ENCODE measurements around the gene TPTE2.
"Not testable (repeated sequence)": the region's sequence is repeated elsewhere in the genome, so short reads cannot be mapped to it uniquely, and the experiment has no call there.

Gene TPTE2

GRCh38 chr13:19439056-19439686, 122.2 kb downstream of the TPTE2 start:
- not testable (repeated sequence) for ATAC-seq

DNA sequence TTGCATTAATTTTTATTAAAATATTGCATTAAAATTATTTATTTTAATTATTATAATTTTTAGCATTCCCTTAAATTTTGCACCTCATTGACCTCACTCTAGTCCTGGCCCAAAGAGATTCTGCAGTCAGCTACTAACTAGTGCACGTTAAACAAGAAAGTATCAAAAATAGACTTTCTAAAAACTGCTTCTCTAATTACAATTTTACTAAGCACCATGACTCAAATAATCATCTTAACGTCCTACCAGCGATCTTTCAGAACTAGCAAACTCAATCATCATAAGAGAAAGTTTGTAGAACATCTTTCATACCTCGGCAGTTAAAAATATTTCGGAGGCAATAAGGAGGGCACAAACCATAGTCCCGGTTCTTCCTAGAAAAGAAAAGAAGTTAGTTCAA, 123.6 kb downstream of the TPTE2 start:
- ATAC-seq, result not testable (repeated sequence)

GRCh38 chr13:19422236-19422635, 139.1 kb downstream of the TPTE2 start:
- ATAC-seq, result not testable (repeated sequence)

GRCh38 chr13:19412494-19412893, 148.8 kb downstream of the TPTE2 start:
- ATAC-seq, result not testable (repeated sequence)

GRCh38 chr13:19382746-19383511, 178.4 kb downstream of the TPTE2 start:
- ATAC-seq, result not testable (repeated sequence)

- ATAC-seq, result no peak
- no peak for TF ChIP-seq ZFP30 (CRISPR knock-in tag; IDR thresholded peaks at IDR 0.05)
- no peak for TF ChIP-seq TCF4 (CRISPR knock-in tag; IDR thresholded peaks at IDR 0.05; ENCODE audit: borderline replicate concordance)
- no peak for TF ChIP-seq ZNF70 (CRISPR knock-in tag; IDR thresholded peaks at IDR 0.05)
Measured at GRCh38 chr13:19382111-19382510, 179.2 kb downstream of the TPTE2 start.

Data from SK-N-SH treated with all-trans-retinoic acid at 6 μM for 48 hours (cell line).